ENCODE measurements around the gene C1QTNF1. TPM values are rescaled to one million over a fixed set of nuclear protein-coding genes. Genes with fewer than 3 reads are reported as not detected.
A peak's percentile ranks its signal among the peaks of the same experiment; 100 is the strongest.

Gene C1QTNF1
- total RNA-seq, 4 donors from 2014 or later, result 58.8 to 135 (median 73.7) TPM

DNA sequence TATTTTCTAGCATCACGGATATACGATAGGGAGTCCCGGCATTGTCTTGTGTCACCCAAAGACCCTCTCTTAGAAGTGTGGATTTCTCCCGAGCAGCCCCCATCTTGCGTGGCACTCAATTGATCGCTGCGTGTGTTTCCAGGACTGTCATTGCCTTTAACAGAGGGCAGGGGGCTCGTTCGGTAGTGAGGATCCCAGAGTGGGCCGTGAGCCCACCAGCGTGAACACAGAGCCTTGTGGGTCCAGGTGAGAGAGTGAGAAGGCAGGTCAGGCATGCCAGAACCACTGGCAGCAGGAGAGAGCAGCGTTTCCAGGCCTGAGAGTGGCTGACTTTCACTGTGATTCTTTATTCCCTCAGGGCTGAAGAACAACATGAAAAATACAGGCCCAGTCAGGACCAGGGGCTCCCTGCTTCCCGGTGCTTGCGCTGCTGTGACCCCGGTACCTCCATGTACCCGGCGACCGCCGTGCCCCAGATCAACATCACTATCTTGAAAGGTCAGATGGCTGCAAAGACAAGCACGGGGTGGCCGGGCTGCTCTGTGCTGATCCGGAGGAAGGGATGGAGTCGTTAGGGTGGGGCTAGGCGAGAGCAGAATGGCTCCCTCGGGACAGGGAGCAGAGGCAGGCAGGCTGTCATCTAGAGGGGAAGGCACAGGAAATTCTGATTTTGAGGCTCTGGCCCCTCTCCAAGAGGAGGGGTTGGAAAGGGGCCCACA, 22.4 kb downstream of the C1QTNF1 start:
- Histone ChIP-seq H3K27me3 (no peaks in the 10 kb centered on the region), H3K27ac (peak overlapping the region in 2 of 3 donors; percentile 32 to 47), H3K9me3 (no peaks in the 10 kb centered on the region), H3K4me3 (replicated peaks in 1 of 3) (no peak overlapping the region), H3K36me3 (no peaks in the 10 kb centered on the region), H3K4me1 (peaks cover 0 to 15% of the 10 kb centered on the region in 2 donors)
- no peak for DNase-seq
- 50 to 52% methylated on average over 22 to 23 of the region's 25 CpGs for WGBS, 2 donors
- no peak for TF ChIP-seq POLR2A (IDR thresholded peaks at IDR 0.05)
- TF ChIP-seq, protein P1, sequence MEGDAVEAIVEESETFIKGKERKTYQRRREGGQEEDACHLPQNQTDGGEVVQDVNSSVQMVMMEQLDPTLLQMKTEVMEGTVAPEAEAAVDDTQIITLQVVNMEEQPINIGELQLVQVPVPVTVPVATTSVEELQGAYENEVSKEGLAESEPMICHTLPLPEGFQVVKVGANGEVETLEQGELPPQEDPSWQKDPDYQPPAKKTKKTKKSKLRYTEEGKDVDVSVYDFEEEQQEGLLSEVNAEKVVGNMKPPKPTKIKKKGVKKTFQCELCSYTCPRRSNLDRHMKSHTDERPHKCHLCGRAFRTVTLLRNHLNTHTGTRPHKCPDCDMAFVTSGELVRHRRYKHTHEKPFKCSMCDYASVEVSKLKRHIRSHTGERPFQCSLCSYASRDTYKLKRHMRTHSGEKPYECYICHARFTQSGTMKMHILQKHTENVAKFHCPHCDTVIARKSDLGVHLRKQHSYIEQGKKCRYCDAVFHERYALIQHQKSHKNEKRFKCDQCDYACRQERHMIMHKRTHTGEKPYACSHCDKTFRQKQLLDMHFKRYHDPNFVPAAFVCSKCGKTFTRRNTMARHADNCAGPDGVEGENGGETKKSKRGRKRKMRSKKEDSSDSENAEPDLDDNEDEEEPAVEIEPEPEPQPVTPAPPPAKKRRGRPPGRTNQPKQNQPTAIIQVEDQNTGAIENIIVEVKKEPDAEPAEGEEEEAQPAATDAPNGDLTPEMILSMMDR (IDR thresholded peaks at IDR 0.05), result no peak
- intact Hi-C loops (cut with DNase I), result no loop called here

DNA sequence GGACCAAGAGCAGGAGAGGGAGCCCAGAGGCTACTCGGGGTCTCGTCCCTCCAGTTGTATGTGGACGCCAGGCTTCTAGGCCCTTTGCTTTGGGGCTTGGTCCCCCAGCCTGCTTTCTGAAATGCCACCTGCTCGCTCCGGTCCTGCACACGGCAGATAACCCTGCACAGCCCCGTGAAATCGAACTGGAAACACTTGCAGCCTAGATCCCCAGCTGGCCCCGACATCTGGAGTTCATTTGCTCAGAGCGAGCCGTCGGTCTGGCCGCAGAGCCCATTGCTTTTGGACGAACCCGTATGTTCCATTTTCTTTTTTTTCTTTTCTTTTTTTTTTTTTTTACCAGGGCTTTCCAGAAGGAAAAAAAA, 22.9 kb downstream of the C1QTNF1 start:
- intact Hi-C loops (cut with DNase I), result no loop called here
- H3K9me3 ChIP-seq, result no peaks in the 10 kb centered on the region
- no peaks in the 10 kb centered on the region for H3K36me3 ChIP-seq
- no peak for DNase-seq
- no peak for TF ChIP-seq POLR2A (IDR thresholded peaks at IDR 0.05)
- TF ChIP-seq, protein P1 (IDR thresholded peaks at IDR 0.05), result no peak
- H3K4me1 ChIP-seq, result peaks cover 0 to 15% of the 10 kb centered on the region in 2 donors
- 76 to 84% methylated on average over 15 of the region's 15 CpGs for WGBS, 2 donors
- H3K27me3 ChIP-seq, result no peaks in the 10 kb centered on the region
- H3K4me3 ChIP-seq (replicated peaks in 1 of 3), result no peak overlapping the region
- peak overlapping the region in 1 of 3 donors; percentile 47 for H3K27ac ChIP-seq

DNA sequence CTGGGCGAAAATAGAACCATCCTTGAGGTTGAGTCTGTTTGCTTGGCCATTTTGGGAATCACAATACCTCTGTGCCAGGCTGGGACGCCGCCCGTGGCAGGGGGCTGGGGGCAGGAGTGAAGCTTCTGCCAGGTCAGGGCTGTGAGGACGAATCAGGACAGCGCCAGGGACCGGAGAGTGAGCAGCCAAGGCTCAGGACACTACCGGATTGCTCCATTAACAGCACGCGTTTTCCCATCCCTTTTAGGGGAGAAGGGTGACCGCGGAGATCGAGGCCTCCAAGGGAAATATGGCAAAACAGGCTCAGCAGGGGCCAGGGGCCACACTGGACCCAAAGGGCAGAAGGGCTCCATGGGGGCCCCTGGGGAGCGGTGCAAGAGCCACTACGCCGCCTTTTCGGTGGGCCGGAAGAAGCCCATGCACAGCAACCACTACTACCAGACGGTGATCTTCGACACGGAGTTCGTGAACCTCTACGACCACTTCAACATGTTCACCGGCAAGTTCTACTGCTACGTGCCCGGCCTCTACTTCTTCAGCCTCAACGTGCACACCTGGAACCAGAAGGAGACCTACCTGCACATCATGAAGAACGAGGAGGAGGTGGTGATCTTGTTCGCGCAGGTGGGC, 23.4 kb downstream of the C1QTNF1 start:
- H3K27ac ChIP-seq, result peak overlapping the region in 2 of 3 donors; percentile 23 to 33
- intact Hi-C loops (cut with DNase I), result no loop called here

DNA sequence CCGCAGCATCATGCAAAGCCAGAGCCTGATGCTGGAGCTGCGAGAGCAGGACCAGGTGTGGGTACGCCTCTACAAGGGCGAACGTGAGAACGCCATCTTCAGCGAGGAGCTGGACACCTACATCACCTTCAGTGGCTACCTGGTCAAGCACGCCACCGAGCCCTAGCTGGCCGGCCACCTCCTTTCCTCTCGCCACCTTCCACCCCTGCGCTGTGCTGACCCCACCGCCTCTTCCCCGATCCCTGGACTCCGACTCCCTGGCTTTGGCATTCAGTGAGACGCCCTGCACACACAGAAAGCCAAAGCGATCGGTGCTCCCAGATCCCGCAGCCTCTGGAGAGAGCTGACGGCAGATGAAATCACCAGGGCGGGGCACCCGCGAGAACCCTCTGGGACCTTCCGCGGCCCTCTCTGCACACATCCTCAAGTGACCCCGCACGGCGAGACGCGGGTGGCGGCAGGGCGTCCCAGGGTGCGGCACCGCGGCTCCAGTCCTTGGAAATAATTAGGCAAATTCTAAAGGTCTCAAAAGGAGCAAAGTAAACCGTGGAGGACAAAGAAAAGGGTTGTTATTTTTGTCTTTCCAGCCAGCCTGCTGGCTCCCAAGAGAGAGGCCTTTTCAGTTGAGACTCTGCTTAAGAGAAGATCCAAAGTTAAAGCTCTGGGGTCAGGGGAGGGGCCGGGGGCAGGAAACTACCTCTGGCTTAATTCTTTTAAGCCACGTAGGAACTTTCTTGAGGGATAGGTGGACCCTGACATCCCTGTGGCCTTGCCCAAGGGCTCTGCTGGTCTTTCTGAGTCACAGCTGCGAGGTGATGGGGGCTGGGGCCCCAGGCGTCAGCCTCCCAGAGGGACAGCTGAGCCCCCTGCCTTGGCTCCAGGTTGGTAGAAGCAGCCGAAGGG, 24.2 kb downstream of the C1QTNF1 start:
- H3K4me1 ChIP-seq, result peaks cover 0 to 15% of the 10 kb centered on the region in 2 donors
- no peaks in the 10 kb centered on the region for H3K27me3 ChIP-seq
- H3K9me3 ChIP-seq, result no peaks in the 10 kb centered on the region
- no peak for DNase-seq
- TF ChIP-seq, protein P1 (IDR thresholded peaks at IDR 0.05), result no peak
- no peak for TF ChIP-seq POLR2A (IDR thresholded peaks at IDR 0.05)
- intact Hi-C loops (cut with DNase I), result no loop called here
- WGBS, 2 donors, result 56 to 67% methylated on average over 37 to 40 of the region's 41 CpGs
- H3K27ac ChIP-seq, result peak overlapping the region in 2 of 3 donors; percentile 33 to 43
- no peaks in the 10 kb centered on the region for H3K36me3 ChIP-seq
- H3K4me3 ChIP-seq (replicated peaks in 1 of 3), result no peak overlapping the region

More for the DNA sequence above, 23.4 kb downstream of the C1QTNF1 start:
- DNase-seq, result no peak
- TF ChIP-seq, protein P1 (IDR thresholded peaks at IDR 0.05), result no peak
- TF ChIP-seq POLR2A (IDR thresholded peaks at IDR 0.05), result no peak
- no peaks in the 10 kb centered on the region for H3K27me3 ChIP-seq
- no peaks in the 10 kb centered on the region for H3K9me3 ChIP-seq
- H3K4me1 ChIP-seq, result peaks cover 0 to 15% of the 10 kb centered on the region in 2 donors
- no peaks in the 10 kb centered on the region for H3K36me3 ChIP-seq
- WGBS, 2 donors, result 80 to 87% methylated on average over 30 of the region's 30 CpGs
- no peak overlapping the region for H3K4me3 ChIP-seq (replicated peaks in 1 of 3)

Measured in thyroid gland (tissue), 4 donors.